Astrocyte (in vitro differentiated cells and primary cell): ENCODE data around the gene CIITA. TPM values are rescaled to one million over a fixed set of nuclear protein-coding genes. Genes with fewer than 3 reads are reported as not detected.

Experiments
- DNase-seq: peaks from one replicate; pipeline ENCODE4 v3.0.0-alpha.2; 2010; ENCODE audit warnings: low read depth
- FAIRE-seq: peaks from 2 replicates; lab custom pipeline; 2011; peaks lifted over from hg19 to GRCh38; lab: Jason Lieb, UNC
- H2AFZ ChIP-seq: 2 replicates; pipeline ENCODE4 v1.6.0; 2012; ENCODE audit warnings: low read depth, low read length, inconsistent platforms
- H3K27ac ChIP-seq: 2 replicates; pipeline ENCODE4 v1.5.1; 2011; ENCODE audit warnings: low read depth, low read length, inconsistent platforms
- H3K27me3 ChIP-seq: 2 replicates; pipeline ENCODE4 v1.6.0; 2011; ENCODE audit warnings: low read length, inconsistent platforms; ENCODE audit not compliant: insufficient read depth
- H3K36me3 ChIP-seq: 2 replicates; pipeline ENCODE4 v1.5.1; 2011; ENCODE audit warnings: low read length, inconsistent platforms; ENCODE audit not compliant: insufficient read depth
- H3K4me1 ChIP-seq: 2 replicates; pipeline ENCODE4 v1.5.1; 2011; ENCODE audit warnings: low read length, inconsistent platforms; ENCODE audit not compliant: insufficient read depth
- H3K4me2 ChIP-seq: 2 replicates; pipeline ENCODE4 v1.6.0; 2012; ENCODE audit warnings: low read length, inconsistent platforms
- H3K4me3 ChIP-seq: 2 replicates; pipeline ENCODE4 v1.5.1; 2011; ENCODE audit warnings: low read depth, mild to moderate bottlenecking, low read length, inconsistent platforms; ENCODE audit not compliant: insufficient read depth
- H3K79me2 ChIP-seq: 2 replicates; pipeline ENCODE4 v1.6.0; 2012; ENCODE audit warnings: mild to moderate bottlenecking, low read length, inconsistent platforms; ENCODE audit not compliant: insufficient read depth
- H3K9ac ChIP-seq: 2 replicates; pipeline ENCODE4 v1.6.0; 2012; ENCODE audit warnings: mild to moderate bottlenecking, low read length, inconsistent platforms
- H3K9me3 ChIP-seq: 2 replicates; pipeline ENCODE4 v1.5.1; 2012; ENCODE audit warnings: low read depth, mild to moderate bottlenecking, low read length, inconsistent platforms; ENCODE audit not compliant: insufficient read depth
- H4K20me1 ChIP-seq: 2 replicates; pipeline ENCODE4 v1.6.0; 2012; ENCODE audit warnings: low read length, inconsistent platforms; ENCODE audit not compliant: insufficient read depth
- H3K27ac Mint-ChIP-seq: one replicate; pipeline ENCODE4 v1.8.0; 2021; ENCODE audit warnings: mild to moderate bottlenecking, mixed read lengths; ENCODE audit not compliant: unreplicated experiment
- H3K27me3 Mint-ChIP-seq: one replicate; pipeline ENCODE4 v1.8.0; 2021; ENCODE audit warnings: low read depth, mixed read lengths; ENCODE audit not compliant: unreplicated experiment
- H3K36me3 Mint-ChIP-seq: one replicate; pipeline ENCODE4 v1.8.0; 2021; ENCODE audit warnings: low read depth, mixed read lengths; ENCODE audit not compliant: unreplicated experiment
- H3K4me1 Mint-ChIP-seq: one replicate; pipeline ENCODE4 v1.8.0; 2021; ENCODE audit warnings: low read depth, mixed read lengths; ENCODE audit not compliant: unreplicated experiment
- H3K4me3 Mint-ChIP-seq: one replicate; pipeline ENCODE4 v1.8.0; 2021; ENCODE audit warnings: mild to moderate bottlenecking, moderate library complexity, mixed read lengths; ENCODE audit not compliant: unreplicated experiment
- H3K9me3 Mint-ChIP-seq: one replicate; pipeline ENCODE4 v1.8.0; 2021; ENCODE audit warnings: mild to moderate bottlenecking, mixed read lengths; ENCODE audit not compliant: unreplicated experiment
- CTCF ChIP-seq: IDR thresholded peaks from 2 replicates; pipeline ENCODE4 v1.5.1; 2011; ENCODE audit warnings: low read depth, mild to moderate bottlenecking, inconsistent platforms, low read length, moderate library complexity; ENCODE audit not compliant: insufficient read depth
- EZH2 ChIP-seq: IDR thresholded peaks from 2 replicates; pipeline ENCODE4 v1.6.1; 2012; ENCODE audit warnings: mild to moderate bottlenecking, low read length, inconsistent platforms; ENCODE audit not compliant: insufficient read depth
- total RNA-seq: library from RNA; stranded (reverse); gene quantifications from 2 replicates; pipeline ENCODE4 v1.2.1, GENCODE V29; 2021

CIITA gene
- total RNA-seq, 1 donor from 2014 or later, result not detected

GRCh38 chr16:10939649-10940234, 62.7 kb downstream of the CIITA start:
- Histone ChIP-seq H4K20me1 (peaks cover 68% of the 10 kb centered on the region), H3K36me3 (no peaks in the 10 kb centered on the region), H3K79me2 (peaks cover 78% of the 10 kb centered on the region), H3K4me2 (peak overlapping the region; percentile 97), H3K9me3 (no peaks in the 10 kb centered on the region), H3K4me3 (peak overlapping the region; percentile 64), H3K4me1 (peaks cover 33% of the 10 kb centered on the region), H3K27me3 (no peaks in the 10 kb centered on the region), H3K9ac (no peak overlapping the region), H3K27ac (no peak overlapping the region), H2AFZ (no peak overlapping the region)
- Mint-ChIP-seq H3K27me3 (no peaks in the 10 kb centered on the region), H3K27ac (no peak overlapping the region), H3K4me1 (peaks cover 28% of the 10 kb centered on the region), H3K4me3 (peak overlapping the region; percentile 95), H3K9me3 (no peaks in the 10 kb centered on the region), H3K36me3 (peaks cover 15% of the 10 kb centered on the region)
- TF ChIP-seq EZH2 (no peak), CTCF (no peak)
- FAIRE-seq (no peak), DNase-seq (no peak)

GRCh38 chr16:10940501-10941079, 63.6 kb downstream of the CIITA start:
- peak overlapping the region; percentile 95 for H3K4me3 Mint-ChIP-seq
- FAIRE-seq (no peak), DNase-seq (no peak)
- Histone ChIP-seq H4K20me1 (peaks cover 67% of the 10 kb centered on the region), H3K4me1 (peaks cover 41% of the 10 kb centered on the region), H3K79me2 (peaks cover 79% of the 10 kb centered on the region), H3K9me3 (no peaks in the 10 kb centered on the region), H2AFZ (no peak overlapping the region), H3K27me3 (no peaks in the 10 kb centered on the region), H3K27ac (no peak overlapping the region), H3K4me3 (peak overlapping the region; percentile 64), H3K9ac (peak overlapping the region; percentile 82), H3K4me2 (peak overlapping the region; percentile 97), H3K36me3 (no peaks in the 10 kb centered on the region)
- no peaks in the 10 kb centered on the region for H3K27me3 Mint-ChIP-seq
- H3K36me3 Mint-ChIP-seq, result peaks cover 13% of the 10 kb centered on the region
- H3K27ac Mint-ChIP-seq, result no peak overlapping the region
- peaks cover 32% of the 10 kb centered on the region for H3K4me1 Mint-ChIP-seq
- H3K9me3 Mint-ChIP-seq, result no peaks in the 10 kb centered on the region
- TF ChIP-seq EZH2, result no peak
- TF ChIP-seq CTCF, result no peak
